T-helper 1 cell treated with Interleukin-12 subunit alpha and Interleukin-12 subunit beta and Interleukin-4 antibody, amounts not matched to agents 30 μg/mL and 1 μg/mL, for 36 hours (primary cell): Measurements from ENCODE around the gene REEP1.

Experiments used
- H3K27ac Mint-ChIP-seq: one replicate; pipeline ENCODE4 v1.8.0; 2021; ENCODE audit warnings: mild to moderate bottlenecking, mixed read lengths
- H3K27me3 Mint-ChIP-seq: one replicate; pipeline ENCODE4 v1.8.0; 2021; ENCODE audit warnings: low read depth, mixed read lengths
- H3K36me3 Mint-ChIP-seq: one replicate; pipeline ENCODE4 v1.8.0; 2021; ENCODE audit warnings: low read depth, mixed read lengths
- H3K4me1 Mint-ChIP-seq: one replicate; pipeline ENCODE4 v1.8.0; 2021; ENCODE audit warnings: low read depth, mixed read lengths
- H3K4me3 Mint-ChIP-seq: one replicate; pipeline ENCODE4 v1.8.0; 2021; ENCODE audit warnings: mild to moderate bottlenecking, moderate library complexity, mixed read lengths
- H3K9me3 Mint-ChIP-seq: one replicate; pipeline ENCODE4 v1.8.0; 2021; ENCODE audit warnings: mixed read lengths

The REEP1 gene

DNA sequence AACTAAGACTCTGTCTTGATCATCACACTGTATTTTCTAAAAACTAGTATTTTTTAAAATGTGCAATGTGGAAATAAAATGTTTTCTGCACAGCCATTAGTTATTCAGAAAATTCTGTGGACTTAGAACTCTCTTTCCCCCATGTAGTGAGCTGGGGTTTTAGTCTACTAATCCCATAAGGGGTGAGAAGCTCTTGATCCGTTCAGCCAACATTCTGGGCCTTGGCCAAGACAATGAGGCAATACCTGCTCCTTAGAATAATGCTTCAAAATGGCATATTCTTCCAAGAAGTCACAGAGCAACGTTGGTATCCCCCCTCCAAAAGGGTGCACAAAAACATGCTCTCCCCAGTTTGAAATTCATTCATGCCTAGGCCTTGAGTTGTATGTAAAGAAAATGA lies 4.0 kb downstream of the REEP1 start:
- peaks cover 47% of the 10 kb centered on the region for H3K27me3 Mint-ChIP-seq
- H3K4me1 Mint-ChIP-seq: peaks cover 9% of the 10 kb centered on the region
- no peaks in the 10 kb centered on the region for H3K9me3 Mint-ChIP-seq
- H3K27ac Mint-ChIP-seq: no peak overlapping the region
- no peak overlapping the region for H3K4me3 Mint-ChIP-seq
- H3K36me3 Mint-ChIP-seq: no peaks in the 10 kb centered on the region

DNA sequence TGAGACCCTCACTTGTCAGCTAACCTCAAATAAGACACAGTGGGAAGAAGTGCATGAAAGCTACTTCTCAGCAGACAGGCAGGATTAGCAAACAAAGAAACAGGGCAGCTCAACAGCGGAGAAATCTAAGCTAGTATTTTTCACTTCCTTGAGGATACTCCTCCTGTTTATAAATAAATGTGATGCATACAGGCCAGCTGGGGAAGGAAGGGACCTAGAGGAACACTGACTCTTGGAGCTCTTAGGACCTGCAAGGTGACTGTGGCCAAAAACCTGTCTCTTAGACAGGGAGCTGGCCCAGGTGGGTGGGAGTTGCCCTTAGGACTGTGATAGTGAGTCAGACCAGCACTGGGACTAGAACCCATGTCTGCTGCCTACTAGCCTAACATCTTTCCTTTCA lies 4.8 kb downstream of the REEP1 start:
- Mint-ChIP-seq H3K4me3 (no peak overlapping the region), H3K27ac (no peak overlapping the region), H3K27me3 (peaks cover 40% of the 10 kb centered on the region), H3K36me3 (no peaks in the 10 kb centered on the region), H3K4me1 (peaks cover 6% of the 10 kb centered on the region), H3K9me3 (no peaks in the 10 kb centered on the region)

- Mint-ChIP-seq H3K27ac (no peak overlapping the region), H3K4me3 (no peak overlapping the region), H3K27me3 (peaks cover 34% of the 10 kb centered on the region), H3K9me3 (no peaks in the 10 kb centered on the region), H3K36me3 (no peaks in the 10 kb centered on the region), H3K4me1 (peaks cover under 1% of the 10 kb centered on the region)
Measured at GRCh38 chr2:86331384-86331783, 6.0 kb downstream of the REEP1 start.

DNA sequence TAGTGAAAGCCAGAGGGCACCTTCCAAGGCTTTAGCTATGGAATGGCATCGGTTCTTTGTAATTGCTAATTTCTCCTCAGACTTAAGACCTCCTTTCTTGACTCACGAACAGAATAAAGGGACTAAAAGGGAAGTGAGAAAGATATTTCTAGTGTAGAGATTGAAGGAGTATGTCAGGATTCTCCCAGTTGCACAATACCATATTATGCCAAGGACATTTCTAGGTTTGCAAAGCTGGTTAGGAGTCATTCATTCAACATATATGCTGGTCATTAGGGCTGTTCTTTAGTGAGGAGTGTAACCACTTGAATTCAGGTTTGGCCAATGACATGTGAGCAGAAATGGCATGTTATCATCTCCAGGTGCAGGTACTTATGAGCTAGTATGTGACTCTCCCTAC lies 7.4 kb downstream of the REEP1 start:
- Mint-ChIP-seq H3K27me3 (peaks cover 24% of the 10 kb centered on the region), H3K27ac (no peak overlapping the region), H3K4me1 (no peaks in the 10 kb centered on the region), H3K9me3 (no peaks in the 10 kb centered on the region), H3K4me3 (no peak overlapping the region), H3K36me3 (no peaks in the 10 kb centered on the region)

DNA sequence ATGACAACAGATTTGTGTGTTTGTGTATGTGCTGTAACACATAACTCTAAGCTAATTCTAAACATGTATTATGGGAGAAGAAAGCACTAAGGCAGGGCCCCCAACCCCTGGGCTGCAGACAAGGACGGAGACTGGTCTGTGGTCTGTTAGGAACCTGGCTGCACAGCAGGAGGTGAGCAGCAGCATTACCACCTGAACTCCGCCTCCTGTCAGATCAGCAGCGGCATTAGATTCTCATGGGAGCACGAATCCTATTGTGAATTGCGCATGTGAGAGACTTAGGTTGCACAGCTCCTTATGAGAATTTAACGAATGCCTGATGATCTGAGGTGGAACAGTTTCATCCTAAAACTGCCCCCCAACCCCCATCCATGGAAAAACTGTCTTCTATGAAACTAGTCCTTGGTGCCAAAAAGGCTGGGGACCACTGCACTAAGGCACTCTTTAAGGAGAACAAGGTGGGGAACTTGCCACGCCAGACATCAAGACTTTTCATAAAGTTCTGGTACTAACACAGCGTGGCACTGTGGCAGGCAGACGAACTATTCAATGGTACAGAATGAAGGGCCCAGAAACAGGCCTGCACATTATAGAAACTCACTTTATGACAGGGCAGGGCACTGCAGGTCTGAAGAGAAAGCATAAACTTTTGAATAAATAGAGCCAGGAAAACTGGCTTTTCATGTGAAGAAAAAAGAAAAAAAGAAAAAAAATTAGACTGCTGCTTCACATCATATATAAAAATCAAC lies 14.0 kb downstream of the REEP1 start:
- Mint-ChIP-seq H3K4me3 (no peak overlapping the region), H3K27me3 (peaks cover 14% of the 10 kb centered on the region), H3K36me3 (no peaks in the 10 kb centered on the region), H3K9me3 (no peaks in the 10 kb centered on the region), H3K27ac (no peak overlapping the region), H3K4me1 (peaks cover 8% of the 10 kb centered on the region)

DNA sequence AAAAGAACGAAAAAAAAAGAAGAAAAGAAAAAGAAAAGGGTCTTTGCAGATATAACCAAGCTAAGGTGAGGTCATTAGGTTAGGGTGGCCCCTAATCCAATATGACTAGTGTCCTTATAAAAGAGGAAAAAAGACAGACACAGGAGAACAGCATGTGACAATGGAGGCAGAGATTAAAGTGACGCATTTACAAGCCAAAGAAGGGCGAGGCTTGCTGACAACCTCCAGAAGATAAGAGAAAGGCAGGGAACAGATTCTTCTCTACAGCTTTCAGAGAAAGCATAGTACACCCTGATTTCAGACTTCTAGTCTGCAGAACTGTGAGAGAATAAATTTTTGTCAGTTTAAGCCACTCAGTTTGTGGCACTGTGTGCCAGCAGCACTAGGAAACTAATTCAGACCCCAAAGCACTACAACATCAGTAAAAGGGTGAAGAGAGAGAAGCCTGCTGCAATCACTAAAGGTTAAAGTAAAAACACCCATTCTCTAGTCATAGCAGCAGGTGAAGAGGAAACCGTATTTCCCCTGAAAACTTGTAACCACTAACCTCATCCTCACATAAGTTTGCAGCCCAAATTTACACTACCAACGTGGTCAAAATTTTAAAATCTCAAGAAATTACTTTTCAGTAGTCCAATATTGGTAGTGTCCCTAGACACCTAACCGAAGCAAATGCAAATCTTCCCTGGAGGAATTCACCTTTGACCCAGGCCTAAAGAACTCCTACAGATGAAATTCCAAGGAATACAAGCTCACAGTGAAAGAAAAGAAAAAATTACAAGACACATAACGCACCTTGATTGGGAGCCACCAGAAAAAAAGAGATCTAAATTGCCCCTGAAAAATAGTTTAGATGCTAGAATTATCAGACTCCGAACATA lies 17.5 kb downstream of the REEP1 start:
- no peak overlapping the region for H3K4me3 Mint-ChIP-seq
- peak overlapping the region; percentile 21 for H3K27ac Mint-ChIP-seq
- H3K36me3 Mint-ChIP-seq: no peaks in the 10 kb centered on the region
- no peaks in the 10 kb centered on the region for H3K9me3 Mint-ChIP-seq
- H3K27me3 Mint-ChIP-seq: peaks cover 11% of the 10 kb centered on the region
- peaks cover 8% of the 10 kb centered on the region for H3K4me1 Mint-ChIP-seq

DNA sequence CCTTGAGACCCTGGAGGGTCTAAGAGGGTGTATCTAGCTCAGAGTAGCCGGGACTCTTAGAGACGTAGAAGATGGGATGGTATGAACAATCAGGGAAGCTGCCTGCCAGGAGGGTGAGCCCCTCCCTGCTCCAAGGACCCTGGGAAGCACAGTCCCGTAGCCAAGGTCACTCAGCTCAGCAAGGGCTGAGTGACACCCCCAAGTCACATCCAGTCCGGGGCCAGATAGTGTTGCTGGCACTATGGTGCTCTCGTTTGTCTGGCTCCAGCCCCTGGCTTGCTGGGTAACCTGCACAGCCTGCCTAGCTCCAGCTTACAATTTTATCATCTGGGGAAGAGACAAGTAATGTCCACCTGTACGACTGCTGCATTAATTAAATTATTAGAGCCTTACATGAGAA lies 22.3 kb downstream of the REEP1 start:
- Mint-ChIP-seq H3K4me3 (no peak overlapping the region), H3K9me3 (no peaks in the 10 kb centered on the region), H3K27me3 (peaks cover 10% of the 10 kb centered on the region), H3K36me3 (no peaks in the 10 kb centered on the region), H3K27ac (no peak overlapping the region), H3K4me1 (peaks cover 6% of the 10 kb centered on the region)

DNA sequence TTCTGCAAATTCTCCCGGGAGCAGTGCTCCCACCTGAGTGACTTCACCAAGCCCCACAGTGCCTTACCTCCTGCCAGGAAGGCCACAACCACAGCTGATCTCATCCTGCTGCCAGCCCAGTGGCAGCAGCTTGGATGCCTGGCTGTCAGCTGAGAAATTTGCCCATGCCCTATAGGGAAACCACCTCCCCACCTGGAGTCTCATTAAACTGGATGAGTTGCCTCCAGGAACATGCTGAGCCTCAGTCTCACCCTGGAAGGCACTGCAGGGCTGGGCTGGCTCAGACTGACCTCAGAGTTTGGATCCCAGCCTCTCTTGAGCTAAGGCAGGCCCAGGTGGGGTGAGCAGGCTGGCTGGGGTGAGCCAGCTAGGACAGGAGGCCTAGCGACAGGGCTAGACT lies 23.3 kb downstream of the REEP1 start:
- H3K27ac Mint-ChIP-seq: no peak overlapping the region
- no peaks in the 10 kb centered on the region for H3K4me1 Mint-ChIP-seq
- no peak overlapping the region for H3K4me3 Mint-ChIP-seq
- no peaks in the 10 kb centered on the region for H3K9me3 Mint-ChIP-seq
- H3K27me3 Mint-ChIP-seq: peaks cover 9% of the 10 kb centered on the region
- H3K36me3 Mint-ChIP-seq: no peaks in the 10 kb centered on the region

- H3K36me3 Mint-ChIP-seq: no peaks in the 10 kb centered on the region
- no peak overlapping the region for H3K27ac Mint-ChIP-seq
- no peak overlapping the region for H3K4me3 Mint-ChIP-seq
- no peaks in the 10 kb centered on the region for H3K4me1 Mint-ChIP-seq
- H3K27me3 Mint-ChIP-seq: peaks cover 9% of the 10 kb centered on the region
- no peaks in the 10 kb centered on the region for H3K9me3 Mint-ChIP-seq
Measured at GRCh38 chr2:86313341-86313740, 24.1 kb downstream of the REEP1 start.

- H3K4me1 Mint-ChIP-seq: no peaks in the 10 kb centered on the region
- H3K9me3 Mint-ChIP-seq: no peaks in the 10 kb centered on the region
- H3K36me3 Mint-ChIP-seq: no peaks in the 10 kb centered on the region
- H3K4me3 Mint-ChIP-seq: no peak overlapping the region
- H3K27me3 Mint-ChIP-seq: peaks cover 9% of the 10 kb centered on the region
- no peak overlapping the region for H3K27ac Mint-ChIP-seq
Measured at GRCh38 chr2:86311879-86312278, 25.5 kb downstream of the REEP1 start.

DNA sequence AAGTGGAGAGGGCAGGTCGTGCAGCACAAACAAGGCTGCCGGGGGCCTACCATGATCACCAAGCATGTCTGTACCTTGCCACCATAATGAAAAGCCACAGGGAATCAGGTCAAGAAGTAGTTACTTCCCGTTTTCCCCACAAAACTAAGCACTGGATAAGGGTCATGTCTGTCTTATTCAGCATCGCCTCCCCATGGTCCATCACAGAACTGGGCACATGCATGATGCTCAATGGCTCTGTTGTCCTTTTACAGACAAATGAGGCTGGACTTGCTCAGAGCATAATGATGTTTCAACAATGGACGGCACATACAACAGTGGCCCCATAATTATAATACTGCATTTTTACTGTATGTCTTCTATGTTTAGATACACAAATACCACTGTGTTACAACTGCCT lies 27.5 kb downstream of the REEP1 start:
- no peak overlapping the region for H3K27ac Mint-ChIP-seq
- no peaks in the 10 kb centered on the region for H3K4me1 Mint-ChIP-seq
- H3K36me3 Mint-ChIP-seq: no peaks in the 10 kb centered on the region
- H3K27me3 Mint-ChIP-seq: peaks cover 22% of the 10 kb centered on the region
- no peak overlapping the region for H3K4me3 Mint-ChIP-seq
- no peaks in the 10 kb centered on the region for H3K9me3 Mint-ChIP-seq

- Mint-ChIP-seq H3K4me1 (no peaks in the 10 kb centered on the region), H3K27me3 (peaks cover 22% of the 10 kb centered on the region), H3K4me3 (no peak overlapping the region), H3K36me3 (no peaks in the 10 kb centered on the region), H3K9me3 (no peaks in the 10 kb centered on the region), H3K27ac (no peak overlapping the region)
Measured at GRCh38 chr2:86308984-86309695, 28.3 kb downstream of the REEP1 start.

DNA sequence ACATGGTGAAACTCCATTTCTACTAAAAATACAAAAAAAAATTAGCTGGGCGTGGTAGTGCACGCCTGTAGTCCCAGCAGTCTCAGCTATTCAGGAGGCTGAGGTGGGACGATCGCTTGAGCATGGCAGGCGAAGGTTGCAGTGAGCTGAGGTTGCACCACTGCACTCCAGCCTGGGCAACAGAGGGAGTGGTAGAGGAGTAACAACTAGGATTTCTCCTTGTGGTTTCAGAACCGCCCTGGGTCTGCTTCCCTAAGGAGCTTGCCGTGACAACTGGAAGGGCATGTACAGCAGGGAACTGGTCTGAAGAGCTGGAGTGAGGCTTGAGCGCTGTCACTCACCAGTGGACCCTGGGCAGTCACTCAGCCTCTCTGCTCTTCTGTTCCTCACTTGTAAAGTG lies 29.1 kb downstream of the REEP1 start:
- H3K9me3 Mint-ChIP-seq: no peaks in the 10 kb centered on the region
- H3K4me1 Mint-ChIP-seq: no peaks in the 10 kb centered on the region
- H3K27me3 Mint-ChIP-seq: peaks cover 29% of the 10 kb centered on the region
- H3K27ac Mint-ChIP-seq: no peak overlapping the region
- no peak overlapping the region for H3K4me3 Mint-ChIP-seq
- no peaks in the 10 kb centered on the region for H3K36me3 Mint-ChIP-seq

DNA sequence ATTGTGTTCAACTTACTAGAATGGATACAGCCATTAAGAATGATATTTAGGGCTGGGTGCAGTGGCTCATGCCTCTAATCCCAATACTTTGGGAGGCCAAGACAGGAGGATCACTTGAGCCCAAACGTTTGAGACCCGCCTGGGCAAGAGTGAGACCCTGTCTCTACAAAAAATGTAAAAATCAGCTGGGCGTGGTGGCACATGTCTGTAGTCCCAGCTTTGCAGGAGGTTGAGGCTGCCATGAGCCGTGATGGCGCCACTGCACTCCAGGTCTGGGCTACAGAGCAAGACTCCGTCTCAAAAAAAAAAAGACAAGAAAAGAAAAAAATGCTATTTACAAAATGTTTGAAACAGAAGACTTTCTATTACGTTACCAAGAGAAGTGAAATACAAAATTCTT lies 30.0 kb downstream of the REEP1 start:
- no peaks in the 10 kb centered on the region for H3K4me1 Mint-ChIP-seq
- no peaks in the 10 kb centered on the region for H3K9me3 Mint-ChIP-seq
- H3K4me3 Mint-ChIP-seq: no peak overlapping the region
- H3K27ac Mint-ChIP-seq: no peak overlapping the region
- peaks cover 29% of the 10 kb centered on the region for H3K27me3 Mint-ChIP-seq
- H3K36me3 Mint-ChIP-seq: no peaks in the 10 kb centered on the region

DNA sequence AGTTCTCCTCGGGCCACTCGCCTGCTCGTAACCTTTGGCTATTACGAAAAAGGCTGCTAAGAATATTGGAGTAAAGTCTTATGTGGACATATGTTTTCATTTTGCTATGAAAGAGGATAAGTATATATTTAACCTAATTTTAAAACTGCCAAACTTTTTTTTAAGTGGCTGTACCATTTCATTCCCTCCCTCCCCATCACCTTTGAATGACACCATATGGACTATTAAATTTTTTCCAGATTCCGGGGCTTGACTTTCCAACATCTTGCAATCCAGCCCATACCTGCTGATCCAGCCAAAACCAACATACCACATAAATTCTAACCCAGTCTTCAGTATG lies 31.5 kb downstream of the REEP1 start:
- Mint-ChIP-seq H3K36me3 (no peaks in the 10 kb centered on the region), H3K9me3 (no peaks in the 10 kb centered on the region), H3K4me3 (no peak overlapping the region), H3K27me3 (peaks cover 31% of the 10 kb centered on the region), H3K27ac (no peak overlapping the region), H3K4me1 (no peaks in the 10 kb centered on the region)
